Endothelial cell (in vitro differentiated cells): ENCODE results near the gene C1GALT1. TPM values are rescaled to one million over a fixed set of nuclear protein-coding genes. Genes with fewer than 3 reads are reported as not detected.

Experiments used
- DNase-seq: peaks from one replicate; pipeline ENCODE4 v3.0.0; 2021; ENCODE audit warnings: low spot score
- H3K27ac Mint-ChIP-seq: one replicate; pipeline ENCODE4 v1.8.0; 2021; ENCODE audit warnings: mixed read lengths, inconsistent platforms; ENCODE audit not compliant: unreplicated experiment
- H3K27me3 Mint-ChIP-seq: one replicate; pipeline ENCODE4 v1.8.0; 2021; ENCODE audit warnings: mild to moderate bottlenecking, moderate library complexity, mixed read lengths, inconsistent platforms; ENCODE audit not compliant: unreplicated experiment
- H3K36me3 Mint-ChIP-seq: one replicate; pipeline ENCODE4 v1.8.0; 2021; ENCODE audit warnings: mild to moderate bottlenecking, low read depth, mixed read lengths, inconsistent platforms; ENCODE audit not compliant: unreplicated experiment
- H3K4me1 Mint-ChIP-seq: one replicate; pipeline ENCODE4 v1.8.0; 2021; ENCODE audit warnings: mild to moderate bottlenecking, mixed read lengths, inconsistent platforms; ENCODE audit not compliant: unreplicated experiment
- H3K4me3 Mint-ChIP-seq: one replicate; pipeline ENCODE4 v1.8.0; 2021; ENCODE audit warnings: mild to moderate bottlenecking, mixed read lengths, inconsistent platforms; ENCODE audit not compliant: unreplicated experiment
- H3K9me3 Mint-ChIP-seq: one replicate; pipeline ENCODE4 v1.8.0; 2021; ENCODE audit warnings: mixed read lengths, inconsistent platforms; ENCODE audit not compliant: unreplicated experiment
- CTCF ChIP-seq: fragments of 200-600 bp; sonication (generic); IDR thresholded peaks from one replicate; pipeline ENCODE4 v1.5.0; 2021; ENCODE audit warnings: antibody characterized with exemption; ENCODE audit not compliant: unreplicated experiment
- total RNA-seq: library from RNA; stranded (reverse); fragmentation: NEBNext Ultra II Directional; extraction: Animal tissue kit (Norgen Biotek cat#: 25700); gene quantifications from one replicate; pipeline ENCODE4 v1.2.1, GENCODE V29; 2021; ENCODE audit not compliant: unreplicated experiment

The C1GALT1 gene
- total RNA-seq, 1 donor from 2014 or later, result 39.7 TPM

- H3K36me3 Mint-ChIP-seq, result no peaks in the 10 kb centered on the region
- no peak for DNase-seq
- H3K27ac Mint-ChIP-seq, result peak overlapping the region; percentile 55
- H3K27me3 Mint-ChIP-seq, result no peaks in the 10 kb centered on the region
- no peak overlapping the region for H3K4me3 Mint-ChIP-seq
- TF ChIP-seq CTCF, result no peak
- H3K9me3 Mint-ChIP-seq, result no peaks in the 10 kb centered on the region
- peaks cover 28% of the 10 kb centered on the region for H3K4me1 Mint-ChIP-seq
Observed at GRCh38 chr7:7209412-7210050, 27.2 kb downstream of the C1GALT1 start.

- no peak for TF ChIP-seq CTCF
- peaks cover 34% of the 10 kb centered on the region for H3K4me1 Mint-ChIP-seq
- no peaks in the 10 kb centered on the region for H3K27me3 Mint-ChIP-seq
- no peak overlapping the region for H3K4me3 Mint-ChIP-seq
- DNase-seq, result no peak
- H3K9me3 Mint-ChIP-seq, result no peaks in the 10 kb centered on the region
- H3K36me3 Mint-ChIP-seq, result no peaks in the 10 kb centered on the region
- no peak overlapping the region for H3K27ac Mint-ChIP-seq
Observed at GRCh38 chr7:7210475-7211237, 28.3 kb downstream of the C1GALT1 start.

- H3K27ac Mint-ChIP-seq, result peak overlapping the region; percentile 79
- peaks cover 7% of the 10 kb centered on the region for H3K36me3 Mint-ChIP-seq
- H3K4me1 Mint-ChIP-seq, result peaks cover 29% of the 10 kb centered on the region
- no peak overlapping the region for H3K4me3 Mint-ChIP-seq
- no peaks in the 10 kb centered on the region for H3K9me3 Mint-ChIP-seq
- no peaks in the 10 kb centered on the region for H3K27me3 Mint-ChIP-seq
- TF ChIP-seq CTCF, result no peak
- no peak for DNase-seq
Observed at GRCh38 chr7:7212612-7213011, 30.3 kb downstream of the C1GALT1 start.

- Mint-ChIP-seq H3K9me3 (no peaks in the 10 kb centered on the region), H3K27me3 (no peaks in the 10 kb centered on the region), H3K4me1 (peaks cover 23% of the 10 kb centered on the region), H3K4me3 (no peak overlapping the region), H3K36me3 (peaks cover 15% of the 10 kb centered on the region), H3K27ac (no peak overlapping the region)
- no peak for DNase-seq
- no peak for TF ChIP-seq CTCF
Observed at GRCh38 chr7:7214398-7215347, 32.3 kb downstream of the C1GALT1 start.
